Uterus (tissue), 2 donors: ENCODE data around the gene PPM1M.

Experiments
- POLR2A ChIP-seq, 2 donors: fragments of 450-650 bp; IDR thresholded peaks; one replicate each; pipeline ENCODE4 v1.6.1; 2016; ENCODE audit warnings: antibody characterized with exemption in 2 of 2, mild to moderate bottlenecking in 1 of 2, moderate library complexity in 1 of 2
- TF ChIP-seq, protein P1 (sequence below), 4 experiments: fragments of 200-600 bp in 2 of 4; fragments of 450-650 bp in 2 of 4; sonication (generic) in 2 of 4; IDR thresholded peaks; one replicate each; pipeline ENCODE4 v1.5.1; 2016 to 2019; ENCODE audit warnings: antibody characterized with exemption in 4 of 4, mild to moderate bottlenecking in 2 of 4, moderate library complexity in 1 of 4

DNA sequence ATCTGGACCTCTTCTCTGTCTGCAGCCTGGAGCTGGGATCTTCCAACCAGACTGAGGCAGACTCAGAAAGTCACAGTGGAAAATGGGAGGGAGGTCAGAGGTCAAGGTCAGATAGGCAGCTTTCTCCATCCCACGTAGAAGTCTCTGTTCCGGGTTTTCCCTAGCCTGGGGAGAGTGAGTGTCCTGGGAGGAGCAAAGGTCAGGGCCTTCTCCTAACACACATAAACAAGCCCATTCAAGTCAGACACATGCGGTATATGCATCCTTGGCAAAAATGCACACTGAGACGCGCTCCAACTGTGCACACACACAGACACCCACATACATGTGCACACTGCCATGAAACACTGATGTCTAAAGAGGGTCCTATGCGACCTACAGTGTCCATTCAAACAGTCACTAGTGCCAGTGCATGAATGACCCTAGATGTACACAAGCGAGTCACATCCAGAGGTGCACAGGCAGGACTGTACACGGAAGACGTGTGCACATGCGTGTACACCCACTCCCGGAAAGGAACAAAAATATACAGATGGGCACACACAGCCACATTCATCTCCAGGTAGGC is 7.3 kb upstream of the PPM1M start:
- no peak for TF ChIP-seq POLR2A (IDR thresholded peaks at IDR 0.05)
- TF ChIP-seq, protein P1, sequence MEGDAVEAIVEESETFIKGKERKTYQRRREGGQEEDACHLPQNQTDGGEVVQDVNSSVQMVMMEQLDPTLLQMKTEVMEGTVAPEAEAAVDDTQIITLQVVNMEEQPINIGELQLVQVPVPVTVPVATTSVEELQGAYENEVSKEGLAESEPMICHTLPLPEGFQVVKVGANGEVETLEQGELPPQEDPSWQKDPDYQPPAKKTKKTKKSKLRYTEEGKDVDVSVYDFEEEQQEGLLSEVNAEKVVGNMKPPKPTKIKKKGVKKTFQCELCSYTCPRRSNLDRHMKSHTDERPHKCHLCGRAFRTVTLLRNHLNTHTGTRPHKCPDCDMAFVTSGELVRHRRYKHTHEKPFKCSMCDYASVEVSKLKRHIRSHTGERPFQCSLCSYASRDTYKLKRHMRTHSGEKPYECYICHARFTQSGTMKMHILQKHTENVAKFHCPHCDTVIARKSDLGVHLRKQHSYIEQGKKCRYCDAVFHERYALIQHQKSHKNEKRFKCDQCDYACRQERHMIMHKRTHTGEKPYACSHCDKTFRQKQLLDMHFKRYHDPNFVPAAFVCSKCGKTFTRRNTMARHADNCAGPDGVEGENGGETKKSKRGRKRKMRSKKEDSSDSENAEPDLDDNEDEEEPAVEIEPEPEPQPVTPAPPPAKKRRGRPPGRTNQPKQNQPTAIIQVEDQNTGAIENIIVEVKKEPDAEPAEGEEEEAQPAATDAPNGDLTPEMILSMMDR (IDR thresholded peaks at IDR 0.05), result no peak
